HepG2 (cell line): ENCODE measurements around the gene CST3. TPM values are rescaled to one million over a fixed set of nuclear protein-coding genes. Genes with fewer than 3 reads are reported as not detected.
A peak's percentile ranks its signal among the peaks of the same experiment; 100 is the strongest.

Source experiments
- ADNP ChIP-seq: sonication (generic); formaldehyde crosslinking; IDR thresholded peaks from 2 replicates; pipeline ENCODE4 v1.4.0; 2020; ENCODE audit warnings: missing genetic modification reagents
- DMTF1 ChIP-seq: sonication (generic); formaldehyde crosslinking; IDR thresholded peaks from 2 replicates; pipeline ENCODE4 v1.4.0; 2020; ENCODE audit warnings: mild to moderate bottlenecking, missing genetic modification reagents
- FOXP1 ChIP-seq, 2 experiments: fragments of 450-650 bp in 1 of 2; IDR thresholded peaks; 2 replicates each; pipeline ENCODE4 v1.6.1; 2017 to 2018; ENCODE audit warnings: antibody characterized with exemption in 1 of 2
- ISX ChIP-seq: sonication (generic); formaldehyde crosslinking; conservative IDR thresholded peaks from 2 replicates; pipeline ENCODE4 v1.5.0; 2020; ENCODE audit warnings: missing genetic modification reagents
- KMT2A ChIP-seq: sonication (generic); formaldehyde crosslinking; IDR thresholded peaks from 2 replicates; pipeline ENCODE4 v1.4.0; 2020; ENCODE audit warnings: missing genetic modification reagents
- NFE2L1 ChIP-seq: sonication (generic); formaldehyde crosslinking; IDR thresholded peaks from 2 replicates; pipeline ENCODE4 v1.4.0; 2020; ENCODE audit warnings: missing genetic modification reagents, mild to moderate bottlenecking, borderline replicate concordance
- RXRA ChIP-seq: sonication (generic); formaldehyde crosslinking; IDR thresholded peaks from 2 replicates; pipeline ENCODE4 v1.5.1; 2020; ENCODE audit warnings: missing genetic modification reagents
- THYN1 ChIP-seq: sonication (generic); formaldehyde crosslinking; IDR thresholded peaks from 2 replicates; pipeline ENCODE4 v1.8.1; 2023; ENCODE audit warnings: low read depth, mild to moderate bottlenecking, moderate library complexity, missing genetic modification reagents, borderline replicate concordance
- ZFX ChIP-seq: sonication (generic); formaldehyde crosslinking; IDR thresholded peaks from 2 replicates; pipeline ENCODE4 v1.4.0; 2020; ENCODE audit warnings: mild to moderate bottlenecking, low read depth, missing genetic modification reagents, moderate library complexity
- ZFYVE20 ChIP-seq: sonication (generic); formaldehyde crosslinking; IDR thresholded peaks from 2 replicates; pipeline ENCODE4 v1.8.0; 2023; ENCODE audit warnings: low read depth, mild to moderate bottlenecking, moderate library complexity, missing genetic modification reagents, borderline replicate concordance
- ZNF282 ChIP-seq: fragments of 450-650 bp; IDR thresholded peaks from 2 replicates; pipeline ENCODE4 v1.6.1; 2018; ENCODE audit not compliant: partially characterized antibody
- ZNF331 ChIP-seq: sonication (generic); formaldehyde crosslinking; IDR thresholded peaks from 2 replicates; pipeline ENCODE4 v1.4.0; 2020; ENCODE audit warnings: missing genetic modification reagents
- ZNF343 ChIP-seq: sonication (generic); formaldehyde crosslinking; IDR thresholded peaks from 2 replicates; pipeline ENCODE4 v1.4.0; 2020; ENCODE audit warnings: mild to moderate bottlenecking, missing genetic modification reagents
- ZNF558 ChIP-seq: sonication (generic); formaldehyde crosslinking; IDR thresholded peaks from 2 replicates; pipeline ENCODE4 v1.9.0; 2022; ENCODE audit warnings: mild to moderate bottlenecking, missing genetic modification reagents, borderline replicate concordance
- ZNF878 ChIP-seq: sonication (generic); formaldehyde crosslinking; IDR thresholded peaks from 2 replicates; pipeline ENCODE4 v1.8.1; 2023; ENCODE audit warnings: mild to moderate bottlenecking, missing genetic modification reagents, moderate library complexity
- polyA plus RNA-seq, 8 experiments: library from polyadenylated mRNA; depleted of rRNA in 3 of 8; stranded (reverse) in 7 of 8; unstranded in 1 of 8; fragments of >200 nt; fragmentation: Illumina TruSeq in 4 of 8; extraction: Trizol in 4 of 8; gene quantifications; 2 replicates each; pipeline versions ENCODE4 v1.2.1 to v1.2.3, GENCODE V29; 2011 to 2016; ENCODE audit warnings: low read depth in 4 of 8, missing spikeins in 1 of 8, mixed read lengths in 1 of 8; ENCODE audit not compliant: insufficient read depth in 1 of 8
- total RNA-seq, 5 experiments: library from RNA; depleted of rRNA; stranded (reverse); fragments of >200 nt; fragmentation: Illumina TruSeq; extraction: Trizol; gene quantifications; 2 replicates each; pipeline ENCODE4 v1.2.3, GENCODE V29; 2016; ENCODE audit warnings: low read depth in 1 of 5
- TF ChIP-seq, protein P1 (sequence below): sonication (generic); formaldehyde crosslinking; IDR thresholded peaks from 2 replicates; pipeline ENCODE4 v1.8.0; 2022; ENCODE audit warnings: low read depth, missing genetic modification reagents
- TF ChIP-seq, protein P2 (sequence below): sonication (generic); formaldehyde crosslinking; IDR thresholded peaks from 2 replicates; pipeline ENCODE4 v1.4.0; 2020; ENCODE audit warnings: missing genetic modification reagents

The CST3 gene
- total and polyA plus RNA-seq, 2 of the 13 experiments (the other 11 are each of a cell fraction or from before 2014, with no cell fraction given), result 690 to 1,005 TPM

DNA sequence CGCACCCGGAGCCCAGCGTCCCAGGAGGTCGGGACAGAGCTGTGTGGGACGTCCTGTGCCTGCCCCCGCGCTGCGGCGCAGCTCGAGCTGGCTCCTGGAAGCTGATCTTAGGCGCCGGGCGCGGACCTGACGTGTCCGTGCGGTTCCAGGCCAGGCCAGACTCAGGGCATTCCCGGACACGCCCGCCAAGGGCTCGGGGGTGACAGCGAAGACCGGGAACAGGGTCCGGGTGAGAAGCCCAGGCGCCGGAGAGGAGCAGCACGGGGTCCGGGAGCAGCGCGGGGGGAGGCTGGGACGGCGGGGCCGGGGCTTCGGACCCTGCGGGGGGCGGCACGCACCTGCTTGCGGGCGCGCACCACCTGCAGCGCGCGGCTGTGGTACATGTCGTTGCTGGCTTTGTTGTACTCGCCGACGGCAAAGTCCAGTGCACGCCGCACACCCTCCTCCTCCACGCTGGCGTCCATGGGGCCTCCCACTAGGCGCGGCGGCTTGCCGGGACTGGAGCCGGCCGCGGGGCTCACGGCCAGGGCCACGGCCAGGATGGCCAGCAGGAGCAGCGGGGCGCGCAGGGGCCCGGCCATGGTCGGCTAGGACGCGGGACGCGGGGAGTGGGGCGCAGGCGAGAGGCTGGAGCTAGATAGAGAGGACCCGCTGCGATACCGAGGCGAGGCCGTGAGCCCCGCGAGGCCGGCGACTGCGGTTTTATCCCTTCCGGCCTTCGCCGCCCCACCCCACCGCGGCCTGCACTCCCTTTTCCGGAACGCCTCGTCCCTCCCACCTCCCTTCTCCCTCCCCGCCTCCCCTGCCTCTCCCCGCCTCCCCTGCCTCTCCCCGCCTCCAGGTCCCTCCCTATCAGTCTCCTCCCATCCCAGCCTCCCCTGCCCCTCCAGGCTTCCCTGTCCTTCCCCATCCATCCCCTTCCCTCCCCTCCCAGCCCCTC lies at the start of gene CST3 (continued):
- TF ChIP-seq, protein P1, sequence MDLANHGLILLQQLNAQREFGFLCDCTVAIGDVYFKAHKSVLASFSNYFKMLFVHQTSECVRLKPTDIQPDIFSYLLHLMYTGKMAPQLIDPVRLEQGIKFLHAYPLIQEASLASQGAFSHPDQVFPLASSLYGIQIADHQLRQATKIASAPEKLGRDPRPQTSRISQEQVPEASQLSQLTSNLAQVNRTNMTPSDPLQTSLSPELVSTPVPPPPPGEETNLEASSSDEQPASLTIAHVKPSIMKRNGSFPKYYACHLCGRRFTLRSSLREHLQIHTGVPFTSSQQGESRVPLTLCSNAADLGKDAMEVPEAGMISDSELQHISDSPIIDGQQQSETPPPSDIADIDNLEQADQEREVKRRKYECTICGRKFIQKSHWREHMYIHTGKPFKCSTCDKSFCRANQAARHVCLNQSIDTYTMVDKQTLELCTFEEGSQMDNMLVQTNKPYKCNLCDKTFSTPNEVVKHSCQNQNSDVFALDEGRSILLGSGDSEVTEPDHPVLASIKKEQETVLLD (CRISPR knock-in tag), result peak; percentile 59; the same call in 1 of the 2 replicates
- peak; percentile 62; the same call in 1 of the 2 replicates for TF ChIP-seq ZNF878
- peak; percentile 98 for TF ChIP-seq ZFX (CRISPR knock-in tag)
- TF ChIP-seq NFE2L1 (CRISPR knock-in tag), result 0 out of 2 replicates have a peak, but pooled peaks have one; percentile 34
- 0 out of 2 replicates have a peak, but pooled peaks have one; percentile 60 for TF ChIP-seq ISX (CRISPR knock-in tag)
- TF ChIP-seq ADNP (CRISPR knock-in tag), result no peak
- peak; percentile 86; the same call in 1 of the 2 replicates for TF ChIP-seq THYN1 (CRISPR knock-in tag)
- peak; percentile 98; the same call in 1 of the 2 replicates for TF ChIP-seq ZNF558 (CRISPR knock-in tag)
- TF ChIP-seq FOXP1 (IDR thresholded peaks at IDR 0.05), result no peak
- TF ChIP-seq FOXP1 (CRISPR knock-in tag; IDR thresholded peaks at IDR 0.05), result no peak; the same call in 1 of the 2 replicates
- TF ChIP-seq, protein P2, sequence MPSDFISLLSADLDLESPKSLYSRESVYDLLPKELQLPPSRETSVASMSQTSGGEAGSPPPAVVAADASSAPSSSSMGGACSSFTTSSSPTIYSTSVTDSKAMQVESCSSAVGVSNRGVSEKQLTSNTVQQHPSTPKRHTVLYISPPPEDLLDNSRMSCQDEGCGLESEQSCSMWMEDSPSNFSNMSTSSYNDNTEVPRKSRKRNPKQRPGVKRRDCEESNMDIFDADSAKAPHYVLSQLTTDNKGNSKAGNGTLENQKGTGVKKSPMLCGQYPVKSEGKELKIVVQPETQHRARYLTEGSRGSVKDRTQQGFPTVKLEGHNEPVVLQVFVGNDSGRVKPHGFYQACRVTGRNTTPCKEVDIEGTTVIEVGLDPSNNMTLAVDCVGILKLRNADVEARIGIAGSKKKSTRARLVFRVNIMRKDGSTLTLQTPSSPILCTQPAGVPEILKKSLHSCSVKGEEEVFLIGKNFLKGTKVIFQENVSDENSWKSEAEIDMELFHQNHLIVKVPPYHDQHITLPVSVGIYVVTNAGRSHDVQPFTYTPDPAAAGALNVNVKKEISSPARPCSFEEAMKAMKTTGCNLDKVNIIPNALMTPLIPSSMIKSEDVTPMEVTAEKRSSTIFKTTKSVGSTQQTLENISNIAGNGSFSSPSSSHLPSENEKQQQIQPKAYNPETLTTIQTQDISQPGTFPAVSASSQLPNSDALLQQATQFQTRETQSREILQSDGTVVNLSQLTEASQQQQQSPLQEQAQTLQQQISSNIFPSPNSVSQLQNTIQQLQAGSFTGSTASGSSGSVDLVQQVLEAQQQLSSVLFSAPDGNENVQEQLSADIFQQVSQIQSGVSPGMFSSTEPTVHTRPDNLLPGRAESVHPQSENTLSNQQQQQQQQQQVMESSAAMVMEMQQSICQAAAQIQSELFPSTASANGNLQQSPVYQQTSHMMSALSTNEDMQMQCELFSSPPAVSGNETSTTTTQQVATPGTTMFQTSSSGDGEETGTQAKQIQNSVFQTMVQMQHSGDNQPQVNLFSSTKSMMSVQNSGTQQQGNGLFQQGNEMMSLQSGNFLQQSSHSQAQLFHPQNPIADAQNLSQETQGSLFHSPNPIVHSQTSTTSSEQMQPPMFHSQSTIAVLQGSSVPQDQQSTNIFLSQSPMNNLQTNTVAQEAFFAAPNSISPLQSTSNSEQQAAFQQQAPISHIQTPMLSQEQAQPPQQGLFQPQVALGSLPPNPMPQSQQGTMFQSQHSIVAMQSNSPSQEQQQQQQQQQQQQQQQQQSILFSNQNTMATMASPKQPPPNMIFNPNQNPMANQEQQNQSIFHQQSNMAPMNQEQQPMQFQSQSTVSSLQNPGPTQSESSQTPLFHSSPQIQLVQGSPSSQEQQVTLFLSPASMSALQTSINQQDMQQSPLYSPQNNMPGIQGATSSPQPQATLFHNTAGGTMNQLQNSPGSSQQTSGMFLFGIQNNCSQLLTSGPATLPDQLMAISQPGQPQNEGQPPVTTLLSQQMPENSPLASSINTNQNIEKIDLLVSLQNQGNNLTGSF (CRISPR knock-in tag), result peak; percentile 83; the same call in 1 of the 2 replicates
- no peak for TF ChIP-seq DMTF1 (CRISPR knock-in tag)
- no peak for TF ChIP-seq ZNF282
- peak; percentile 25; the same call in 1 of the 2 replicates for TF ChIP-seq RXRA (CRISPR knock-in tag)
- TF ChIP-seq ZNF331 (CRISPR knock-in tag), result peak; percentile 76
- TF ChIP-seq ZFYVE20 (CRISPR knock-in tag), result peak; percentile 86
- peak; percentile 79; the same call in 1 of the 2 replicates for TF ChIP-seq ZNF343 (CRISPR knock-in tag)
- peak; percentile 87 for TF ChIP-seq KMT2A
